Measurements from ENCODE around the gene C1orf174.

Gene C1orf174

GRCh38 chr1:3909615-3910014 lies 9.5 kb upstream of the C1orf174 start:
- no peak for DNase-seq (ENCODE audit: low read depth)

- no peak for DNase-seq (ENCODE audit: low read depth)
Observed at GRCh38 chr1:3908886-3909517, 8.9 kb upstream of the C1orf174 start.

- no peak for DNase-seq (ENCODE audit: low read depth)
Observed at GRCh38 chr1:3907621-3908165, 7.6 kb upstream of the C1orf174 start.

GRCh38 chr1:3907031-3907534 lies 7.0 kb upstream of the C1orf174 start:
- no peak for DNase-seq (ENCODE audit: low read depth)

- DNase-seq (ENCODE audit: low read depth): no peak
Observed at GRCh38 chr1:3906672-3907020, 6.6 kb upstream of the C1orf174 start.

GRCh38 chr1:3905953-3906671 lies 6.0 kb upstream of the C1orf174 start:
- no peak for DNase-seq (ENCODE audit: low read depth)

GRCh38 chr1:3905266-3905952 lies 5.3 kb upstream of the C1orf174 start:
- no peak for DNase-seq (ENCODE audit: low read depth)

GRCh38 chr1:3904843-3905185 lies 4.7 kb upstream of the C1orf174 start:
- no peak for DNase-seq (ENCODE audit: low read depth)

GRCh38 chr1:3904006-3904842 lies 4.2 kb upstream of the C1orf174 start:
- no peak for DNase-seq (ENCODE audit: low read depth)

- no peak for DNase-seq (ENCODE audit: low read depth)
Observed at GRCh38 chr1:3903141-3904005, 3.3 kb upstream of the C1orf174 start.

- DNase-seq (ENCODE audit: low read depth): no peak
Observed at GRCh38 chr1:3902571-3903091, 2.6 kb upstream of the C1orf174 start.

- no peak for DNase-seq (ENCODE audit: low read depth)
Observed at GRCh38 chr1:3902111-3902511, 2.0 kb upstream of the C1orf174 start.

GRCh38 chr1:3900969-3901529 lies 977 bp upstream of the C1orf174 start:
- DNase-seq (ENCODE audit: low read depth): peak; percentile 94

- DNase-seq (ENCODE audit: low read depth): no peak
Observed at GRCh38 chr1:3899754-3900149, 320 bp downstream of the C1orf174 start.

- DNase-seq (ENCODE audit: low read depth): no peak
Observed at GRCh38 chr1:3898994-3899753, 898 bp downstream of the C1orf174 start.

- no peak for DNase-seq (ENCODE audit: low read depth)
Observed at GRCh38 chr1:3898475-3898735, 1.7 kb downstream of the C1orf174 start.

- DNase-seq (ENCODE audit: low read depth): no peak
Observed at GRCh38 chr1:3896396-3897000, 3.6 kb downstream of the C1orf174 start.

GRCh38 chr1:3895951-3896325 lies 4.1 kb downstream of the C1orf174 start:
- DNase-seq (ENCODE audit: low read depth): no peak

GRCh38 chr1:3895279-3895950 lies 4.7 kb downstream of the C1orf174 start:
- no peak for DNase-seq (ENCODE audit: low read depth)
